Right lobe of liver (tissue), 6 donors: ENCODE data around the gene WSCD2. TPM values are rescaled to one million over a fixed set of nuclear protein-coding genes. Genes with fewer than 3 reads are reported as not detected.

ENCODE experiments used
- ATAC-seq, 4 donors: fragments of 200-7000 bp; cut with Tn5 transposase; one replicate each; pipeline ENCODE4 v1.9.1; 2020; ENCODE audit warnings: mild to moderate bottlenecking in 4 of 4, moderate library complexity in 4 of 4
- DNase-seq, 3 donors: peaks; one replicate each; pipeline ENCODE4 v3.0.0-alpha.2; 2020
- H3K27ac ChIP-seq, 3 donors: fragments of 200-600 bp; one replicate each; pipeline ENCODE4 v1.8.0; 2022
- H3K27me3 ChIP-seq, 2 donors: fragments of 200-600 bp; one replicate each; pipeline ENCODE4 v1.8.0; 2022
- H3K36me3 ChIP-seq, 4 donors: fragments of 200-600 bp; sonication (generic) in 1 of 4; one replicate each; pipeline versions ENCODE4 v1.5.1 to v1.8.0; 2017 to 2022; ENCODE audit warnings: control low read depth in 1 of 4
- H3K4me1 ChIP-seq, 4 donors: fragments of 200-600 bp; sonication (generic) in 1 of 4; one replicate each; pipeline versions ENCODE4 v1.5.1 to v1.8.0; 2017 to 2022; ENCODE audit warnings: control low read depth in 1 of 4
- H3K4me3 ChIP-seq, 3 donors: fragments of 200-600 bp; one replicate each; pipeline ENCODE4 v1.8.0; 2022
- H3K9me3 ChIP-seq, 4 donors: fragments of 200-600 bp; sonication (generic) in 1 of 4; one replicate each; pipeline versions ENCODE4 v1.5.1 to v1.8.0; 2017 to 2022; ENCODE audit warnings: control low read depth in 1 of 4
- POLR2A ChIP-seq: fragments of 450-650 bp; IDR thresholded peaks from one replicate; pipeline ENCODE4 v1.6.1; 2017; ENCODE audit warnings: antibody characterized with exemption, mild to moderate bottlenecking
- WGBS: methylation state at CpG from one replicate; pipeline ENCODE4 v1.1.6; 2018; ENCODE audit warnings: low coverage, low lambda C conversion rate; ENCODE audit not compliant: insufficient coverage; ENCODE audit errors: missing lambda C conversion rate; 5-methylcytosine and 5-hydroxymethylcytosine counted together
- intact Hi-C, 2 donors: fragments of 100-400 bp; cut with DNase I; formaldehyde crosslinking; loops; one replicate each; pipeline versions ENCODE4 v1.11.2 to v1.14.1; 2022
- total RNA-seq, 6 experiments: library from RNA; depleted of rRNA in 2 of 6; stranded (reverse); fragments of >200 nt in 2 of 6; fragmentation: NEBNext Ultra II Directional in 3 of 6; extraction: Animal tissue kit (Norgen Biotek cat#: 25700) in 3 of 6; gene quantifications; one replicate each; pipeline versions ENCODE4 v1.1.0 to v1.2.4, GENCODE V29; 2016 to 2023
- TF ChIP-seq, protein P1 (sequence below), 4 donors: fragments of 200-600 bp in 3 of 4; fragments of 450-650 bp in 1 of 4; IDR thresholded peaks; one replicate each; pipeline versions ENCODE4 v1.5.1 to v1.8.0; 2016 to 2022; ENCODE audit warnings: antibody characterized with exemption in 4 of 4, mild to moderate bottlenecking in 2 of 4
- donor health status: DM: no; HTN: yes; CAD: no.
- donor health status: DM: no; HTN: no; CAD: no.
- donor health status: DM: no; HTN: no; CAD: no.
- donor health status: DM: no; HTN: yes; CAD: no.
- donor health status: DM: no; HTN: yes; CAD: no.

Gene WSCD2
- total RNA-seq, 6 experiments from 2014 or later = not detected

DNA sequence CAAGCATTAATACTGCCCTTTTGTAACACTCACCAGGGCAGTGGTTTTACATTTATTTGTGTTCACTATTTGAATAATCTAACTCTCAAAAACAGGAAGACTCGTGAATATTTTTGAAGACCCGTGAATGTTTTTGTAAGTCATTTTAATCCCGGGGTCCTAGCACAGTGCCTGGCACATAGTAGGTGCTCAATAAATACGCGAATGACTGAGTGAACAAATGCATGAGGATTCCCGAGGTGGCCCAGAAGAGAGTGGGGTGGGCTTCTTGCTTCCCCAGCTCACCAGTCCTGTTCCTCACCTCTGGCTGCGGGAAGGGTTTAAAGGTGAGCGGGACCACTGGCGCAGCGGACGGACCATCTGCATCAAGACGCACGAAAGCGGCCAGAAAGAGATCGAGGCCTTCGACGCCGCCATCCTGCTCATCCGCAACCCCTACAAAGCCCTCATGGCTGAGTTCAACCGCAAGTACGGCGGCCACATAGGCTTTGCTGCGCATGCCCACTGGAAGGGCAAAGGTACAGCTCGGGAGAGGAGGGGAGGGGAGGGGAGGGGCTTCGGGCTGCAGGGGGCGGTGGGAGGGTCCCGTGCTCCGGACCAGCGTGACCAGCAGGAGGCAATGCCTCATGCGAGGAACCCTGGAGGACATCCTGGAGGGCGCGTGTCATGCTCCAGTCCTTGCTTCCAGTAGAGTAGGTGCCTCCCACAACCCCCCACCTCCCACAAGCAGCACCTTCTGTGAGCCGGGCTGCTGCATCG, 111.1 kb downstream of the WSCD2 start:
- 53% methylated on average over 20 of the region's 34 CpGs for WGBS
- DNase-seq (no peak), ATAC-seq (no peak)
- TF ChIP-seq, protein P1, sequence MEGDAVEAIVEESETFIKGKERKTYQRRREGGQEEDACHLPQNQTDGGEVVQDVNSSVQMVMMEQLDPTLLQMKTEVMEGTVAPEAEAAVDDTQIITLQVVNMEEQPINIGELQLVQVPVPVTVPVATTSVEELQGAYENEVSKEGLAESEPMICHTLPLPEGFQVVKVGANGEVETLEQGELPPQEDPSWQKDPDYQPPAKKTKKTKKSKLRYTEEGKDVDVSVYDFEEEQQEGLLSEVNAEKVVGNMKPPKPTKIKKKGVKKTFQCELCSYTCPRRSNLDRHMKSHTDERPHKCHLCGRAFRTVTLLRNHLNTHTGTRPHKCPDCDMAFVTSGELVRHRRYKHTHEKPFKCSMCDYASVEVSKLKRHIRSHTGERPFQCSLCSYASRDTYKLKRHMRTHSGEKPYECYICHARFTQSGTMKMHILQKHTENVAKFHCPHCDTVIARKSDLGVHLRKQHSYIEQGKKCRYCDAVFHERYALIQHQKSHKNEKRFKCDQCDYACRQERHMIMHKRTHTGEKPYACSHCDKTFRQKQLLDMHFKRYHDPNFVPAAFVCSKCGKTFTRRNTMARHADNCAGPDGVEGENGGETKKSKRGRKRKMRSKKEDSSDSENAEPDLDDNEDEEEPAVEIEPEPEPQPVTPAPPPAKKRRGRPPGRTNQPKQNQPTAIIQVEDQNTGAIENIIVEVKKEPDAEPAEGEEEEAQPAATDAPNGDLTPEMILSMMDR (IDR thresholded peaks at IDR 0.05) = no peak
- TF ChIP-seq POLR2A = no peak
- Histone ChIP-seq H3K27me3 (no peaks in the 10 kb centered on the region), H3K4me3 (no peak overlapping the region), H3K27ac (no peak overlapping the region), H3K36me3 (no peaks in the 10 kb centered on the region), H3K9me3 (no peaks in the 10 kb centered on the region), H3K4me1 (no peaks in the 10 kb centered on the region)
- intact Hi-C loops = no loop called here

DNA sequence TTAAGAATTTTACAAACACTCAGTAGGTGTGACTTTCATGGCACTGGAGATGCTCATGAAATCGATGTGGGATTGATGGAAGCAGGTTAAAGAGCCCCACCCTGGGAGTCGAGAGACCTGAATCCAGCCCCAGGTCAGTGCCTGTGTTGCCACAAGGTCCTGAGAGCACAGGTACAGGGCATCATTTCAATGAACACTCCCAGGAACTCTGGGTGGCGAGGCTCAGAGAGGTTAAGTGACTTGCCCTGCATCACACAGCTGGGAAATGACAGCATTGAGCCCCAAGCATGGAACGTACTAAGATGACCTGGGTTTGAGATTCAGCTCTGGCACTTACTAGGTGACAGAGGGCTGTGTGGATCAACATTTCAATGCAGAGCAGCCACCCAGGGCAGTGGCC, 111.8 kb downstream of the WSCD2 start:
- Histone ChIP-seq H3K27ac (no peak overlapping the region), H3K27me3 (no peaks in the 10 kb centered on the region), H3K4me3 (no peak overlapping the region), H3K9me3 (no peaks in the 10 kb centered on the region), H3K36me3 (no peaks in the 10 kb centered on the region), H3K4me1 (no peaks in the 10 kb centered on the region)
- no peak for DNase-seq
- ATAC-seq = no peak
- WGBS = 57% methylated on average over 2 of the region's 4 CpGs
- intact Hi-C loops = no loop called here
- TF ChIP-seq, protein P1 (IDR thresholded peaks at IDR 0.05) = no peak

DNA sequence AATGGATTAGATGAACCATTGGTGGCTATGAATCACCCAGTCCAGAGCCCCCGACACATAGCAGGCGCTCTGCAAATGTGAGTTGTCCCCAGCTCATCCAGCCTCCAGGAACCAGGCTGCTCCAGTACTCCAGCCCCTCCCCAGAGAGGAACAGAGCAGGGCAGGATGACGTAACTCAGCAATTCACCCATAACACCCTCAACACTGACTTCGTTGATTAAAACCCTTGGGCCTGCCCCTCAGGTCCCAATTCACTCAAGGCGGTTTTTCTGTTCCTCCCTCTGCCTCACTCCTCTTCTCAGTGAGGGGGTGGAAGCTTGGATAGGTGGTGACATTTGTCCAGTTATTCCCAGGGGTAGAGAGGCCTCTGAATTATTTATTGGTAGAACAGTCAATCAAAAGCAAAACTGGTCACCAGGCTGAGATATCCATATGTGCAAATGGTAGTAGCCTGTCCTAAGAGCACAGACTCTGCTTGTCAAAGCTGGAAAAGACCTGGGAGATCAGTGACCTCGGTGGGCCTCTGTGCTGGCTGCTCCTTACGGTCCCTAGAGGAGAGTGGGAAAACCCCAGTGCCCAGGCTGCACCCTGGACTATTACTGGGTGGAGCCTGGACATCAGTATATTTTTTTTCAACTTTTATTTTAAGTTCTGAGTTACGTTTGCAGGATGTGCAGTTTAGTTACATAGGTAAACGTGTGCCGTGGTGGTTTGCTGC, 113.1 kb downstream of the WSCD2 start:
- ATAC-seq = no peak
- Histone ChIP-seq H3K4me1 (no peaks in the 10 kb centered on the region), H3K4me3 (no peak overlapping the region), H3K27ac (no peak overlapping the region), H3K9me3 (no peaks in the 10 kb centered on the region), H3K36me3 (no peaks in the 10 kb centered on the region), H3K27me3 (no peaks in the 10 kb centered on the region)
- DNase-seq = no peak
- WGBS = 55% methylated on average over 6 of the region's 10 CpGs
- TF ChIP-seq POLR2A = no peak
- TF ChIP-seq, protein P1 (IDR thresholded peaks at IDR 0.05) = no peak
- intact Hi-C loops = no loop called here

DNA sequence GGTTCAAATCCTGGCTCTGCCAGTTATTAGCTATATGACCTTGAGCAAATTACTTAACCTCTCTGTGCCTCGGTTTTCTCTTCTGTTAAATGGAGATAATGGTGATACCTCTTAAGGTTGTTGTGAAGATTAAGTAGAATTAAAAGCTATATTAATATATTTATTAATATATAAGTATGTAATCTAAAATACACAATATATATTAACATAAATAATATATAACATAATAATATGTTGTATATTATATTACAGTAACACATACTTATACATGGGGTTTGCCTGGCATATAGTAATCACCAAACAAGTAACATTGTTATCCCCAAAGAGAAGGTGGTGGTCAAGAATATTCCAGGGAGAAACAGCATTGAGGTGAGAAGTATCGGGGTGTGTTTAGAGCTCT, 118.0 kb downstream of the WSCD2 start:
- Histone ChIP-seq H3K27ac (no peak overlapping the region), H3K27me3 (no peaks in the 10 kb centered on the region), H3K4me3 (no peak overlapping the region), H3K9me3 (no peaks in the 10 kb centered on the region), H3K4me1 (no peaks in the 10 kb centered on the region), H3K36me3 (no peaks in the 10 kb centered on the region)
- WGBS = 76% methylated on average over 2 of the region's 2 CpGs
- TF ChIP-seq, protein P1 (IDR thresholded peaks at IDR 0.05) = no peak
- no peak for TF ChIP-seq POLR2A
- intact Hi-C loops = no loop called here
- DNase-seq (no peak), ATAC-seq (no peak)
